HepG2 (cell line): ENCODE results near the gene PDGFA. TPM values are rescaled to one million over a fixed set of nuclear protein-coding genes. Genes with fewer than 3 reads are reported as not detected.
A peak's percentile ranks its signal among the peaks of the same experiment; 100 is the strongest.

Experiments
- DNMT3B ChIP-seq: conservative IDR thresholded peaks from 2 replicates; pipeline ENCODE4 v1.6.1; 2016; ENCODE audit warnings: missing biosample characterization, control low read depth
- FOXO4 ChIP-seq: sonication (generic); formaldehyde crosslinking; conservative IDR thresholded peaks from 2 replicates; pipeline ENCODE4 v1.8.1; 2023; ENCODE audit warnings: missing genetic modification reagents
- FOXP4 ChIP-seq: sonication (generic); formaldehyde crosslinking; IDR thresholded peaks from 2 replicates; pipeline ENCODE4 v1.4.0; 2020; ENCODE audit warnings: missing genetic modification reagents
- NFRKB ChIP-seq: fragments of 450-650 bp; IDR thresholded peaks from 2 replicates; pipeline ENCODE4 v1.6.1; 2017
- PATZ1 ChIP-seq: sonication (generic); formaldehyde crosslinking; IDR thresholded peaks from 2 replicates; pipeline ENCODE4 v1.4.0; 2020; ENCODE audit warnings: missing genetic modification reagents
- RFXAP ChIP-seq: sonication (generic); formaldehyde crosslinking; IDR thresholded peaks from 2 replicates; pipeline ENCODE4 v1.4.0; 2020; ENCODE audit warnings: missing genetic modification reagents, borderline replicate concordance
- TAF1 ChIP-seq: sonication (generic); formaldehyde crosslinking; IDR thresholded peaks from 2 replicates; pipeline ENCODE4 v1.4.0; 2020; ENCODE audit warnings: missing genetic modification reagents
- ZNF501 ChIP-seq: sonication (generic); formaldehyde crosslinking; IDR thresholded peaks from 2 replicates; pipeline ENCODE4 v1.5.1; 2020; ENCODE audit warnings: mild to moderate bottlenecking, moderate library complexity, missing genetic modification reagents
- ZNF660 ChIP-seq: sonication (generic); formaldehyde crosslinking; IDR thresholded peaks from 2 replicates; pipeline ENCODE4 v1.5.1; 2020; ENCODE audit warnings: mild to moderate bottlenecking, low read depth, missing genetic modification reagents, borderline replicate concordance
- polyA plus RNA-seq, 8 experiments: library from polyadenylated mRNA; depleted of rRNA in 3 of 8; stranded (reverse) in 7 of 8; unstranded in 1 of 8; fragments of >200 nt; fragmentation: Illumina TruSeq in 4 of 8; extraction: Trizol in 4 of 8; gene quantifications; 2 replicates each; pipeline versions ENCODE4 v1.2.1 to v1.2.3, GENCODE V29; 2011 to 2016; ENCODE audit warnings: low read depth in 4 of 8, missing spikeins in 1 of 8, mixed read lengths in 1 of 8; ENCODE audit not compliant: insufficient read depth in 1 of 8
- total RNA-seq, 5 experiments: library from RNA; depleted of rRNA; stranded (reverse); fragments of >200 nt; fragmentation: Illumina TruSeq; extraction: Trizol; gene quantifications; 2 replicates each; pipeline ENCODE4 v1.2.3, GENCODE V29; 2016; ENCODE audit warnings: low read depth in 1 of 5
- TF ChIP-seq, protein P1 (sequence below): IDR thresholded peaks from 2 replicates; pipeline ENCODE4 v1.6.1; 2016; ENCODE audit warnings: low read depth, missing genetic modification reagents, missing compliant biosample characterization
- TF ChIP-seq, protein P2 (sequence below): sonication (generic); formaldehyde crosslinking; IDR thresholded peaks from 2 replicates; pipeline ENCODE4 v1.4.0; 2020; ENCODE audit warnings: mild to moderate bottlenecking, missing genetic modification reagents
- TF ChIP-seq, protein P3 (sequence below): sonication (generic); formaldehyde crosslinking; IDR thresholded peaks from 2 replicates; pipeline ENCODE4 v1.9.0; 2021; ENCODE audit warnings: missing genetic modification reagents, borderline replicate concordance

Gene PDGFA
- total and polyA plus RNA-seq, 2 of the 13 experiments (the other 11 are each of a cell fraction or from before 2014, with no cell fraction given) = 1.5 to 3.4 TPM

DNA sequence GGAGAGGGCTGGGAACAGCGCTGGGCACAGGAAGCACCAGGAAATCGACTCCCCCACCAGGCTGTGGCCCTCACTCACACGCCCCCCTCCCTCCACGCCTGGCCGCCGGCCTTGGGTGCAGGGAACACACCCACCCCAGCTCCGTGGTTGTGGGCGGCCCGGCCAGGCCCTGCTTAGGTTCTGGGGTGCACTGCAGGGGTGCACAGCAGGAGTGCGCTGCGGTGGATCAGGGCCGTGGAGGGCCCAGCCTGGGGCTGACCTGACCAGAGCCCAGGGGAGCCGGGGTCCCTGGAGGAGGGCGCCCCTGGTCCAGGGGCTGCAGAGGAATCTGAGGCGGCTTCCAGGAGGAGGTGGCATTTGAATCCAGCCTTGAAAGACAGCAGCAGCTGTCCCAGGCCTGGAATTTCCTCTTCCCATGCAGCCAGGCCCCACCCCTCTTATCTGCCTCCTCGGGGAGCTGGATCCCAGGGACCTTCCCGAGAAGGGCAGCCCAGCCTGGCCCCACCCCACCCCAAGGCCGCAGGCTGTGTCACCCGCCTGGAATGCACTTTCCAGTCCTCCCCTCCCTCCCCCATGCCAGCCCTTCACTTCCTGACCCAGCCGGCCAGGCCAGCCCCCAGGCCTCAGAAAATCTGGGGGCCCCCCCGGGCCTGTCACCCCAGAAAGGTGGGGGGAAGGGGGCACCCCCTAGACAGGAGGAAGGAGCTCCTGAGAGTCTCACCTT is 18.4 kb upstream of the PDGFA start (continued):
- TF ChIP-seq, protein P1, sequence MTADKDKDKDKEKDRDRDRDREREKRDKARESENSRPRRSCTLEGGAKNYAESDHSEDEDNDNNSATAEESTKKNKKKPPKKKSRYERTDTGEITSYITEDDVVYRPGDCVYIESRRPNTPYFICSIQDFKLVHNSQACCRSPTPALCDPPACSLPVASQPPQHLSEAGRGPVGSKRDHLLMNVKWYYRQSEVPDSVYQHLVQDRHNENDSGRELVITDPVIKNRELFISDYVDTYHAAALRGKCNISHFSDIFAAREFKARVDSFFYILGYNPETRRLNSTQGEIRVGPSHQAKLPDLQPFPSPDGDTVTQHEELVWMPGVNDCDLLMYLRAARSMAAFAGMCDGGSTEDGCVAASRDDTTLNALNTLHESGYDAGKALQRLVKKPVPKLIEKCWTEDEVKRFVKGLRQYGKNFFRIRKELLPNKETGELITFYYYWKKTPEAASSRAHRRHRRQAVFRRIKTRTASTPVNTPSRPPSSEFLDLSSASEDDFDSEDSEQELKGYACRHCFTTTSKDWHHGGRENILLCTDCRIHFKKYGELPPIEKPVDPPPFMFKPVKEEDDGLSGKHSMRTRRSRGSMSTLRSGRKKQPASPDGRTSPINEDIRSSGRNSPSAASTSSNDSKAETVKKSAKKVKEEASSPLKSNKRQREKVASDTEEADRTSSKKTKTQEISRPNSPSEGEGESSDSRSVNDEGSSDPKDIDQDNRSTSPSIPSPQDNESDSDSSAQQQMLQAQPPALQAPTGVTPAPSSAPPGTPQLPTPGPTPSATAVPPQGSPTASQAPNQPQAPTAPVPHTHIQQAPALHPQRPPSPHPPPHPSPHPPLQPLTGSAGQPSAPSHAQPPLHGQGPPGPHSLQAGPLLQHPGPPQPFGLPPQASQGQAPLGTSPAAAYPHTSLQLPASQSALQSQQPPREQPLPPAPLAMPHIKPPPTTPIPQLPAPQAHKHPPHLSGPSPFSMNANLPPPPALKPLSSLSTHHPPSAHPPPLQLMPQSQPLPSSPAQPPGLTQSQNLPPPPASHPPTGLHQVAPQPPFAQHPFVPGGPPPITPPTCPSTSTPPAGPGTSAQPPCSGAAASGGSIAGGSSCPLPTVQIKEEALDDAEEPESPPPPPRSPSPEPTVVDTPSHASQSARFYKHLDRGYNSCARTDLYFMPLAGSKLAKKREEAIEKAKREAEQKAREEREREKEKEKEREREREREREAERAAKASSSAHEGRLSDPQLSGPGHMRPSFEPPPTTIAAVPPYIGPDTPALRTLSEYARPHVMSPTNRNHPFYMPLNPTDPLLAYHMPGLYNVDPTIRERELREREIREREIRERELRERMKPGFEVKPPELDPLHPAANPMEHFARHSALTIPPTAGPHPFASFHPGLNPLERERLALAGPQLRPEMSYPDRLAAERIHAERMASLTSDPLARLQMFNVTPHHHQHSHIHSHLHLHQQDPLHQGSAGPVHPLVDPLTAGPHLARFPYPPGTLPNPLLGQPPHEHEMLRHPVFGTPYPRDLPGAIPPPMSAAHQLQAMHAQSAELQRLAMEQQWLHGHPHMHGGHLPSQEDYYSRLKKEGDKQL (CRISPR knock-in tag) = no peak
- TF ChIP-seq ZNF660 (CRISPR knock-in tag) (no peak), ZNF501 (CRISPR knock-in tag) (no peak), TAF1 (no peak), RFXAP (0 out of 2 replicates have a peak, but pooled peaks have one; percentile 28), FOXO4 (CRISPR knock-in tag) (no peak), NFRKB (no peak), PATZ1 (CRISPR knock-in tag) (peak; percentile 92), FOXP4 (CRISPR knock-in tag) (peak; percentile 34; the same call in 1 of the 2 replicates), DNMT3B (CRISPR knock-in tag) (no peak)
- TF ChIP-seq, protein P2, sequence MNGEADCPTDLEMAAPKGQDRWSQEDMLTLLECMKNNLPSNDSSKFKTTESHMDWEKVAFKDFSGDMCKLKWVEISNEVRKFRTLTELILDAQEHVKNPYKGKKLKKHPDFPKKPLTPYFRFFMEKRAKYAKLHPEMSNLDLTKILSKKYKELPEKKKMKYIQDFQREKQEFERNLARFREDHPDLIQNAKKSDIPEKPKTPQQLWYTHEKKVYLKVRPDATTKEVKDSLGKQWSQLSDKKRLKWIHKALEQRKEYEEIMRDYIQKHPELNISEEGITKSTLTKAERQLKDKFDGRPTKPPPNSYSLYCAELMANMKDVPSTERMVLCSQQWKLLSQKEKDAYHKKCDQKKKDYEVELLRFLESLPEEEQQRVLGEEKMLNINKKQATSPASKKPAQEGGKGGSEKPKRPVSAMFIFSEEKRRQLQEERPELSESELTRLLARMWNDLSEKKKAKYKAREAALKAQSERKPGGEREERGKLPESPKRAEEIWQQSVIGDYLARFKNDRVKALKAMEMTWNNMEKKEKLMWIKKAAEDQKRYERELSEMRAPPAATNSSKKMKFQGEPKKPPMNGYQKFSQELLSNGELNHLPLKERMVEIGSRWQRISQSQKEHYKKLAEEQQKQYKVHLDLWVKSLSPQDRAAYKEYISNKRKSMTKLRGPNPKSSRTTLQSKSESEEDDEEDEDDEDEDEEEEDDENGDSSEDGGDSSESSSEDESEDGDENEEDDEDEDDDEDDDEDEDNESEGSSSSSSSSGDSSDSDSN (CRISPR knock-in tag) = peak; percentile 15; the same call in 1 of the 2 replicates
- TF ChIP-seq, protein P3, sequence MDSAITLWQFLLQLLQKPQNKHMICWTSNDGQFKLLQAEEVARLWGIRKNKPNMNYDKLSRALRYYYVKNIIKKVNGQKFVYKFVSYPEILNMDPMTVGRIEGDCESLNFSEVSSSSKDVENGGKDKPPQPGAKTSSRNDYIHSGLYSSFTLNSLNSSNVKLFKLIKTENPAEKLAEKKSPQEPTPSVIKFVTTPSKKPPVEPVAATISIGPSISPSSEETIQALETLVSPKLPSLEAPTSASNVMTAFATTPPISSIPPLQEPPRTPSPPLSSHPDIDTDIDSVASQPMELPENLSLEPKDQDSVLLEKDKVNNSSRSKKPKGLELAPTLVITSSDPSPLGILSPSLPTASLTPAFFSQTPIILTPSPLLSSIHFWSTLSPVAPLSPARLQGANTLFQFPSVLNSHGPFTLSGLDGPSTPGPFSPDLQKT (CRISPR knock-in tag) = no peak
